ENCODE measurements around the gene LOXHD1.

Gene LOXHD1

GRCh38 chr18:46570666-46571065 is 86.4 kb downstream of the LOXHD1 start:
- no peak for DNase-seq

GRCh38 chr18:46570134-46570533 is 86.9 kb downstream of the LOXHD1 start:
- DNase-seq: no peak

GRCh38 chr18:46569211-46569610 is 87.8 kb downstream of the LOXHD1 start:
- no peak for DNase-seq

- no peak for DNase-seq
Observed at GRCh38 chr18:46567196-46567595, 89.8 kb downstream of the LOXHD1 start.

- no peak for DNase-seq
Observed at GRCh38 chr18:46566111-46566510, 90.9 kb downstream of the LOXHD1 start.

GRCh38 chr18:46565256-46565655 is 91.8 kb downstream of the LOXHD1 start:
- DNase-seq: no peak

GRCh38 chr18:46563317-46563716 is 93.7 kb downstream of the LOXHD1 start:
- no peak for DNase-seq

GRCh38 chr18:46562674-46563192 is 94.3 kb downstream of the LOXHD1 start:
- DNase-seq: no peak

GRCh38 chr18:46560671-46561045 is 96.4 kb downstream of the LOXHD1 start:
- DNase-seq: no peak

- DNase-seq: no peak
Observed at GRCh38 chr18:46559946-46560670, 96.9 kb downstream of the LOXHD1 start.

- no peak for DNase-seq
Observed at GRCh38 chr18:46559296-46559695, 97.7 kb downstream of the LOXHD1 start.

GRCh38 chr18:46556590-46557206 is 100.3 kb downstream of the LOXHD1 start:
- no peak for DNase-seq

GRCh38 chr18:46555724-46556123 is 101.3 kb downstream of the LOXHD1 start:
- no peak for DNase-seq

- no peak for DNase-seq
Observed at GRCh38 chr18:46555213-46555612, 101.8 kb downstream of the LOXHD1 start.

- no peak for DNase-seq
Observed at GRCh38 chr18:46554406-46555080, 102.5 kb downstream of the LOXHD1 start.

- no peak for DNase-seq
Observed at GRCh38 chr18:46550609-46551008, 106.4 kb downstream of the LOXHD1 start.

- DNase-seq: no peak
Observed at GRCh38 chr18:46547520-46547919, 109.5 kb downstream of the LOXHD1 start.

- no peak for DNase-seq
Observed at GRCh38 chr18:46546111-46546640, 110.8 kb downstream of the LOXHD1 start.

- DNase-seq: no peak
Observed at GRCh38 chr18:46542545-46542944, 114.5 kb downstream of the LOXHD1 start.

GRCh38 chr18:46541626-46542189 is 115.3 kb downstream of the LOXHD1 start:
- DNase-seq: no peak

- no peak for DNase-seq
Observed at GRCh38 chr18:46538376-46538775, 118.6 kb downstream of the LOXHD1 start.

- DNase-seq: no peak
Observed at GRCh38 chr18:46536215-46536874, 120.7 kb downstream of the LOXHD1 start.

GRCh38 chr18:46531482-46531881 is 125.5 kb downstream of the LOXHD1 start:
- no peak for DNase-seq

Data from NCI-H1694 treated with DMSO at 0.1 percent for 48 hours (cell line).